ENCODE measurements around the gene VRK3. TPM values are rescaled to one million over a fixed set of nuclear protein-coding genes. Genes with fewer than 3 reads are reported as not detected.
"Not testable (repeated sequence)": the region's sequence is repeated elsewhere in the genome, so short reads cannot be mapped to it uniquely, and the experiment has no call there.

VRK3 gene, protein sequence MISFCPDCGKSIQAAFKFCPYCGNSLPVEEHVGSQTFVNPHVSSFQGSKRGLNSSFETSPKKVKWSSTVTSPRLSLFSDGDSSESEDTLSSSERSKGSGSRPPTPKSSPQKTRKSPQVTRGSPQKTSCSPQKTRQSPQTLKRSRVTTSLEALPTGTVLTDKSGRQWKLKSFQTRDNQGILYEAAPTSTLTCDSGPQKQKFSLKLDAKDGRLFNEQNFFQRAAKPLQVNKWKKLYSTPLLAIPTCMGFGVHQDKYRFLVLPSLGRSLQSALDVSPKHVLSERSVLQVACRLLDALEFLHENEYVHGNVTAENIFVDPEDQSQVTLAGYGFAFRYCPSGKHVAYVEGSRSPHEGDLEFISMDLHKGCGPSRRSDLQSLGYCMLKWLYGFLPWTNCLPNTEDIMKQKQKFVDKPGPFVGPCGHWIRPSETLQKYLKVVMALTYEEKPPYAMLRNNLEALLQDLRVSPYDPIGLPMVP
- total RNA-seq (ENCODE audit: low replicate concordance), result 44.6 and 51.9 TPM in 2 replicates
- long read RNA-seq, transcript VRK3-201 (15 exons, 1,938 nt), result minor isoform, 9 of 207 reads
- long read RNA-seq, transcript VRK3-217 (15 exons, 2,126 nt), result major isoform, 99 of 207 reads
- long read RNA-seq, partial matches to known transcripts, result 56 of 207 reads
- long read RNA-seq, other reads (novel, unspliced or antisense), result 38 of 207 reads

DNA sequence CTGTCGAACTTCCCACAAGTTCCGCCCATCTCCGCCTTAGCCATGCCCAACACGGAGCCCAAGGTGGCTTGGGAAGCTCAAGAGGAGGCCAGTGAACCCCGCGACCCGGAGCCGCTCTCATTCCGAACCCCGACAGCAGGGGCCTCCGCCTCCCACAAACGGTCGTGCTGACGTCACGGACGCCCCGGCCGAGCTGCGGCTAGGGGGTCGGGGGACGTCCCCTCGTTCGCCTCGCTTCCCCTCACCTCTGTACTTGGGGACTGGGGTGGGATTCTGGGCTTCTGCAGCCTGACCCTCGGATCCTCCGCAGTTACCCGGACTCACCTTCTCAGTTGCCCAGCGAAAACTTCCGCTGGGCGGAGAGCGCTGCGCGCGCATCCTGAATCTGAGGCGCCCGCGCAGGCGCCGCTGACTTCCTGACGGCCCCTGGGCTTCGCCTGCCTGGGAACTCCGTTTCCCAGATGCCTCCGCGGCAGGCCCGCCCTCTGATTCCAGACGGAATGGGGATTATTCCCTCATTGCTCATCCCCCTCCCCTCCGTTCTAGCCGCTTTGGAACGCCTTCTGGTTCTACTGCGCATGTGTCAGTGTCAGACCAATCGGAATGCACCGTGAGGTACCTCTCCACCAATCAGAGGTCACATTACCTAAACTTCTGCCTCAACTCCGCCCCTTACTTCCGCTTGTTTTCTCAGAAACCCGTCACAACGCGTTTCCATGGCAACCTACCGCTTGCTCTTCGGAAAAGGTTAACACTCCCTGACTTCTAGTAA is at the start of gene VRK3:
TSS of gene VRK3 (minus strand) at position 351 of the 772 bp plus-strand sequence. CDS start 9,210 bp downstream, outside the sequence.
- DNase-seq (ENCODE audit: extremely low spot score, unreplicated experiment), result peak; percentile 99
- H3K4me3 Mint-ChIP-seq, result peak within 1 kb of the TSS; percentile 98
- TF ChIP-seq, protein P1, sequence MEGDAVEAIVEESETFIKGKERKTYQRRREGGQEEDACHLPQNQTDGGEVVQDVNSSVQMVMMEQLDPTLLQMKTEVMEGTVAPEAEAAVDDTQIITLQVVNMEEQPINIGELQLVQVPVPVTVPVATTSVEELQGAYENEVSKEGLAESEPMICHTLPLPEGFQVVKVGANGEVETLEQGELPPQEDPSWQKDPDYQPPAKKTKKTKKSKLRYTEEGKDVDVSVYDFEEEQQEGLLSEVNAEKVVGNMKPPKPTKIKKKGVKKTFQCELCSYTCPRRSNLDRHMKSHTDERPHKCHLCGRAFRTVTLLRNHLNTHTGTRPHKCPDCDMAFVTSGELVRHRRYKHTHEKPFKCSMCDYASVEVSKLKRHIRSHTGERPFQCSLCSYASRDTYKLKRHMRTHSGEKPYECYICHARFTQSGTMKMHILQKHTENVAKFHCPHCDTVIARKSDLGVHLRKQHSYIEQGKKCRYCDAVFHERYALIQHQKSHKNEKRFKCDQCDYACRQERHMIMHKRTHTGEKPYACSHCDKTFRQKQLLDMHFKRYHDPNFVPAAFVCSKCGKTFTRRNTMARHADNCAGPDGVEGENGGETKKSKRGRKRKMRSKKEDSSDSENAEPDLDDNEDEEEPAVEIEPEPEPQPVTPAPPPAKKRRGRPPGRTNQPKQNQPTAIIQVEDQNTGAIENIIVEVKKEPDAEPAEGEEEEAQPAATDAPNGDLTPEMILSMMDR (conservative IDR thresholded peaks at IDR 0.05), result no peak
- H3K27ac Mint-ChIP-seq, result peak within 1 kb of the TSS; percentile 97
- no peaks in the 10 kb centered on the region for H3K27me3 Mint-ChIP-seq
- H3K36me3 Mint-ChIP-seq, result peaks cover 16% of the 10 kb centered on the region
- peaks cover 3% of the 10 kb centered on the region for H3K9me3 Mint-ChIP-seq
- peaks cover 18% of the 10 kb centered on the region for H3K4me1 Mint-ChIP-seq (ENCODE audit: unreplicated experiment)

DNA sequence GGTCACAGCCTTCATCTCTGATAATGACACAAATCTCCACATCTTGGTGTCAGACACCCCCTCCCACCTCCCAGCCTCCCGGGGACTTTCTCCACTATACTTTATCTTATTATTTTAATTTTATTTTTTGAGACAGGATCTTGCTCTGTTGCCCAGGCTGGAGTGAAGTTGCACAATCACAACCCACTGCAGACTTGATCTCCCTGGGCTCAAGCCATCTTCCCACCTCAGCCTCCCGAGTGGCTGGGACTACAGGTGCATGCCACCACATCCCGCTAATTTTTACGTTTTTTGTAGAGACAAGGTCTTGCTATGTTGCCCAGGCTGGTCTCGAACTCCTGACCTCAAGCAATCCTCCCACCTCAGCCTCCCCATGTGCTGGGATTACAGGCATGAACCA is 43.2 kb upstream of the VRK3 start:
- not testable (repeated sequence) for H3K9me3 Mint-ChIP-seq

DNA sequence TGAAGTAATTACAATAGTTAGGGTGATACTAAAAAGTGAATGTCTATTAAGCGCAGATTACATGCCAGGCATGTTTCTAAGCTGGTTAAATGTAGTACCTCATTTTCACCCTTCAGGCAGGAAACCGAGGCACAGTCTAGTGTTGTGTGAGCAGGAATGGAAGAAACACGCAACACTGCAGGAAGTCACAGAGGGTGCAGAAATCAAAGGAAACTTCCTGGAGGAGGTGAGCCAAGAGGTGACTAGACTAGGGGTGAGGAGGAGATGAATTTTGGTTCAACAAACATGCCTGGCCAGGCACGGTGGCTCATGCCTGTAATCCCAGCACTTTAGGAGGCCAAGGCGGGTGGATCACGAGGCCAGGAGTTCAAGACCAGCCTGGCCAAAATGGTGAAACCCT is 42.4 kb upstream of the VRK3 start:
- TF ChIP-seq, protein P1 (conservative IDR thresholded peaks at IDR 0.05), result no peak
- Mint-ChIP-seq H3K36me3 (no peaks in the 10 kb centered on the region), H3K27me3 (no peaks in the 10 kb centered on the region), H3K27ac (no peak overlapping the region), H3K9me3 (no peaks in the 10 kb centered on the region), H3K4me1 (ENCODE audit: unreplicated experiment) (no peaks in the 10 kb centered on the region), H3K4me3 (no peak overlapping the region)
- DNase-seq (ENCODE audit: extremely low spot score, unreplicated experiment), result no peak

More for the DNA sequence above, 43.2 kb upstream of the VRK3 start:
- H3K27me3 Mint-ChIP-seq; H3K4me3 Mint-ChIP-seq; H3K27ac Mint-ChIP-seq; H3K4me1 Mint-ChIP-seq (ENCODE audit: unreplicated experiment); H3K36me3 Mint-ChIP-seq; DNase-seq (ENCODE audit: extremely low spot score, unreplicated experiment): not testable (repeated sequence)

DNA sequence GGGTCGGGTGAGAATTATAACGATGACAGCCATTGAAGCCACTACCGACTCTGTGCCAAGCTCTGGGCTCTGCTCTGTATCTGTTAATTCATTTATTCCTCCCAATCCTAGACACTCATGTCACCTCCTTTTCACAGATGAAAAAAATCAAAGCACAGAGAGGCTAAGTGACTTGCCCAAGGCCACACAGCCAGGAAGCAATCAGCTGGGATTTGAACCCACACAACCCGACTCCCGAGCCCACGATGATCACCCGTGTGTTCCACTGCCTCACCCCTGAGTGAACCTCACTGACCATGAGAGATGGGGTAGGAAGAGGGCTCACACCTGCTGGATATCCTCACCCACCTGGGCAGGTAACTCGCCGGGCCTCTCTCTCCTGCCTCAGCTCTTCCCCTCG is 40.8 kb upstream of the VRK3 start:
- H3K4me1 Mint-ChIP-seq (ENCODE audit: unreplicated experiment), result no peaks in the 10 kb centered on the region
- DNase-seq (ENCODE audit: extremely low spot score, unreplicated experiment), result no peak
- no peaks in the 10 kb centered on the region for H3K36me3 Mint-ChIP-seq
- TF ChIP-seq, protein P1 (conservative IDR thresholded peaks at IDR 0.05), result no peak
- H3K4me3 Mint-ChIP-seq, result no peak overlapping the region
- no peaks in the 10 kb centered on the region for H3K9me3 Mint-ChIP-seq
- no peak overlapping the region for H3K27ac Mint-ChIP-seq
- H3K27me3 Mint-ChIP-seq, result no peaks in the 10 kb centered on the region

DNA sequence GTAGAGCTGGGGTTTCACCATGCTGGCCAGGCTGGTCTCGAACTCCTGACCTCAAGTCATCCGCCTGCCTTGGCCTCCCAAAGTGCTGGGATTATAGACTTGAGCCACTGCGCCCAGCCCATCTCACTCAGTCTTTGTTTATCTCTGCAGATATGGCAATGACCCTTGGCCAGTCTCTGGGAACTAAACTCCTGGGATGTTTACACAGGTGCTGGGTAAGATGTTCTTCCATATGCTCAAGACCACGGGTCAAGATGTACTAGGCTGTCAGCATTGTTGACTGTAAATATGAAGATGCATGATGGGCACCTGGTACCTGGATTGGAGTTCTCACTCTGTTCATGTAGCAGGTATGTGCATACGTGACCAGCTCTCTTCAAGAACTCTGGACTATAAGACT is 36.5 kb upstream of the VRK3 start:
- TF ChIP-seq, protein P1 (conservative IDR thresholded peaks at IDR 0.05), result no peak
- Mint-ChIP-seq H3K9me3 (no peaks in the 10 kb centered on the region), H3K4me3 (no peak overlapping the region), H3K27me3 (no peaks in the 10 kb centered on the region), H3K36me3 (no peaks in the 10 kb centered on the region), H3K4me1 (ENCODE audit: unreplicated experiment) (no peaks in the 10 kb centered on the region), H3K27ac (no peak overlapping the region)
- DNase-seq (ENCODE audit: extremely low spot score, unreplicated experiment), result no peak

Measured in type B pancreatic cell (in vitro differentiated cells).